ENCODE data around the gene MFSD11. TPM values are rescaled to one million over a fixed set of nuclear protein-coding genes. Genes with fewer than 3 reads are reported as not detected.

Gene MFSD11
- total and polyA plus RNA-seq, 2 of the 8 experiments (the other 6 are each of a cell fraction or from before 2014, with no cell fraction given): 17.7 to 19.8 TPM

GRCh38 chr17:76783146-76783545, 45.2 kb downstream of the MFSD11 start:
- Histone ChIP-seq H2BK20ac (ENCODE audit: low read length) (no peak overlapping the region), H3K9ac (replicated peaks in 1 of 4; ENCODE audit: extremely low read depth in 1 of 4, low read depth in 3 of 4, low read length in 3 of 4) (no peak overlapping the region), H3K56ac (replicated peaks; ENCODE audit: insufficient read length, low read depth, low read length) (no peak overlapping the region), H3K14ac (ENCODE audit: insufficient read length) (no peak overlapping the region), H3K4ac (replicated peaks; ENCODE audit: insufficient read length, low read depth, low read length) (no peak overlapping the region), H2AFZ (ENCODE audit: low read length) (no peak overlapping the region), H2BK15ac (ENCODE audit: low read length) (no peak overlapping the region), H3K23ac (ENCODE audit: insufficient read length) (no peak overlapping the region), H3K18ac (ENCODE audit: extremely low read depth, low read length) (no peak overlapping the region), H3K27ac (ENCODE audit: low read depth, low read length) (no peak overlapping the region), H4K20me1 (replicated peaks in 1 of 2; ENCODE audit: control insufficient read depth in 1 of 2, insufficient read depth in 2 of 2, low read length in 2 of 2) (no peaks in the 10 kb centered on the region), H3K36me3 (ENCODE audit: control insufficient read depth in 2 of 4, insufficient read depth in 4 of 4, low read length in 3 of 4) (peaks cover 0 to 3% (median 0%) of the 10 kb centered on the region in 4 experiments; a peak in 1 of 8 replicates), H4K8ac (ENCODE audit: extremely low read depth, insufficient read depth, low read length) (no peak overlapping the region), H2BK12ac (ENCODE audit: low read depth, low read length) (no peak overlapping the region), H4K5ac (ENCODE audit: insufficient read length, low read depth, low read length) (no peak overlapping the region), H3K4me3 (ENCODE audit: extremely low read depth in 1 of 4, insufficient read depth in 2 of 4, low read depth in 3 of 4, low read length in 4 of 4) (no peak overlapping the region), H4K91ac (replicated peaks; ENCODE audit: insufficient read length, low read length) (no peak overlapping the region), H3K23me2 (ENCODE audit: low read depth, low read length) (no peaks in the 10 kb centered on the region), H3K9me3 (ENCODE audit: insufficient read depth in 2 of 2, low read depth in 1 of 2, low read length in 1 of 2) (no peaks in the 10 kb centered on the region), H3K79me1 (ENCODE audit: low read depth, low read length) (no peaks in the 10 kb centered on the region), H3K27me3 (replicated peaks in 1 of 4; ENCODE audit: control insufficient read depth in 3 of 4, extremely low read depth in 1 of 4, insufficient read depth in 3 of 4, low read length in 3 of 4) (no peaks in the 10 kb centered on the region), H3K4me2 (ENCODE audit: insufficient read depth in 1 of 2, low read depth in 2 of 2, low read length in 2 of 2) (no peak overlapping the region), H3K79me2 (ENCODE audit: control insufficient read depth in 1 of 2, insufficient read depth in 2 of 2, low read length in 2 of 2) (no peaks in the 10 kb centered on the region), H3K4me1 (replicated peaks in 1 of 4; ENCODE audit: control insufficient read depth in 3 of 4, insufficient read depth in 4 of 4, low read length in 3 of 4) (no peaks in the 10 kb centered on the region), H2AK5ac (ENCODE audit: low read depth, low read length) (no peak overlapping the region), H2BK120ac (replicated peaks; ENCODE audit: low read depth, low read length) (no peak overlapping the region), H2BK5ac (ENCODE audit: low read depth, low read length) (no peak overlapping the region)
- FAIRE-seq (no peak), DNase-seq (ENCODE audit: low read depth in 1 of 2, low spot score in 2 of 2) (no peak)
- ChIA-PET CTCF (ENCODE audit: partially characterized antibody) (no interaction called here), POLR2A (ENCODE audit: partially characterized antibody) (no interaction called here)
- 82% methylated on average over 5 of the region's 5 CpGs; no CpG with 5 or more reads in 1 of the 2 experiments for WGBS, 2 experiments (ENCODE audit: extremely low coverage in 1 of 2, insufficient coverage in 1 of 2, insufficient read length in 1 of 2, insufficient replicate concordance in 2 of 2, low coverage in 1 of 2, low lambda C conversion rate in 2 of 2, missing lambda C conversion rate in 1 of 2)
- no peak for TF ChIP-seq GABPA (IDR thresholded peaks at IDR 0.05; ENCODE audit: borderline replicate concordance, insufficient read depth, low read length)
- TF ChIP-seq SIX5 (IDR thresholded peaks at IDR 0.05; ENCODE audit: low read depth, low read length): no peak
- TF ChIP-seq SIRT6 (IDR thresholded peaks at IDR 0.05; ENCODE audit: low read length): no peak
- no peak for TF ChIP-seq EP300 (IDR thresholded peaks at IDR 0.05; ENCODE audit: borderline replicate concordance in 1 of 2, low read depth in 2 of 2, low read length in 2 of 2)
